Globus pallidus (tissue), 1 donor: Measurements from ENCODE around the gene AATK.
A peak's percentile ranks its signal among the peaks of the same experiment; 100 is the strongest.

Experiments used
- DNase-seq: peaks from one replicate; pipeline ENCODE4 v3.0.0-alpha.2; 2015; ENCODE audit warnings: low spot score

The AATK gene

GRCh38 chr17:81127133-81127455, 38.9 kb downstream of the AATK start:
- DNase-seq, result no peak

- DNase-seq, result peak; percentile 81
Observed at GRCh38 chr17:81126281-81127132, 39.5 kb downstream of the AATK start.

- DNase-seq, result no peak
Observed at GRCh38 chr17:81125573-81126081, 40.4 kb downstream of the AATK start.

DNA sequence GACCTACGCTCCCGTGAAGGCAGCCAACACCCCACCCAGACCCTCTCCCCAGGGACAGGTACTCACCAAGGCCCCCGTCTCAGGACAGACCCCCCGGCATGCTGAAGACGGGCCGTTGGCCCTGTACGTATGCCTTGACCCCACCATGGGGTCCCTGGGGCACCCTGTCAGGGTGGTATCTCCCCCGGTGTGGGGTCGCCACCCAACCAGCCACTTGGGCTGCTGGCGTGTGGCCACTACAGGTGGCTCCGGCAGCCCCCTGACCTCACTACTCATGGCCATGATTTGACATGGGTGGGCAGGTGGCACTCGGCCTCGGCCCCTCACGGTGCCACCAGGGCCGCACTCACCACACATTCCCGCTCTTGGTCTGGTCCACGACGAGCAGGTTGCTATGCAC, 41.6 kb downstream of the AATK start:
- DNase-seq, result no peak

DNA sequence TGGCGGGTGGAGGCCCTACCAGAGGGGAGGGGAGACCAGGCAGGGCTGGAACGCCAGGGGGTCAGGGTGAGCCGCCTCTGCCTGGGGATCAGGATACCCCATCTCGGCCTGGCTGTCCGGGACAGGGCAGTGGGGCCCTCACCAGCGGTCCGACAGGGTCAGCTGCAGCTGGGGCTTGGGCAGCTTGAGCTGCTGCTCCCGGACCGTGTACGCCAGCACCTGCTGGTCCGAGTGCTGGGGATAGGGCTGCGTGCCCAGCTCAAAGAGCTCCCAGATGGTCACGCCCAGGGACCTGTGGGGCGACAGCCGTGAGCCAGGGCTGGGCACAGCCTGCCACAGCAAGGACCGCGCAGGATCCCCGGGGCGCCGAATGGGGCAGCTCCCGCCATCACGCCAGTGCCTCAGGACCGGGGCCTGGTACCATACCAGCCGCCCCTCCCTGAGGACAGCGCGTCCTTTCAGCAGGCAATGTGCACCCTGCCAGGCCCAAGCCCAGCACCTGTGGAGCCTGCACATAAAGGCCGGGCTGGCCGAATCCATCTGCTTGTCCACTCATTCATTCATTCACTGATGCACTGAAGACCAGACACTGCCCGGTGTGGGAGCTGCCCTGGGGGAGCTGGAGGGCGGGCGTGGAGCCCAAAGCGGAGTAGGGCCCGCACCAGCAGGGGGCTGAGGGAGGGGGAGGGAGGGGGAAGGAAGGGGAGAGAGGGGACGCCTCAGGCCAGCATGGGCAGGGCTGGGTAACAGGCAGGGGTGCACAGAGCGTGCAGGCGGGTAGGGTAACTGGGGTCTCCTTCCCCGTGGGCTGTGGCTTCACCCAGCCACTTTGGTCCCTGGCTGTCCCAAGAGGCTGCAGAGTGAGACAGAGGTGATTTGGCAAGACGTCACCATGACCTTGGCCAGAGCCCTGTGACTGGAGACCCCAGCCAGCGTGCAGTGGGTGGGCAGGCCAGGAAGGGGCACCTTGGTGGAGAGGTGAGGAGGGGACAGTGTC, 42.7 kb downstream of the AATK start:
- DNase-seq, result no peak

- DNase-seq, result no peak
Observed at GRCh38 chr17:81121841-81122733, 43.9 kb downstream of the AATK start.

GRCh38 chr17:81120695-81121621, 45.1 kb downstream of the AATK start:
- no peak for DNase-seq

GRCh38 chr17:81120149-81120484, 45.9 kb downstream of the AATK start:
- DNase-seq, result no peak

DNA sequence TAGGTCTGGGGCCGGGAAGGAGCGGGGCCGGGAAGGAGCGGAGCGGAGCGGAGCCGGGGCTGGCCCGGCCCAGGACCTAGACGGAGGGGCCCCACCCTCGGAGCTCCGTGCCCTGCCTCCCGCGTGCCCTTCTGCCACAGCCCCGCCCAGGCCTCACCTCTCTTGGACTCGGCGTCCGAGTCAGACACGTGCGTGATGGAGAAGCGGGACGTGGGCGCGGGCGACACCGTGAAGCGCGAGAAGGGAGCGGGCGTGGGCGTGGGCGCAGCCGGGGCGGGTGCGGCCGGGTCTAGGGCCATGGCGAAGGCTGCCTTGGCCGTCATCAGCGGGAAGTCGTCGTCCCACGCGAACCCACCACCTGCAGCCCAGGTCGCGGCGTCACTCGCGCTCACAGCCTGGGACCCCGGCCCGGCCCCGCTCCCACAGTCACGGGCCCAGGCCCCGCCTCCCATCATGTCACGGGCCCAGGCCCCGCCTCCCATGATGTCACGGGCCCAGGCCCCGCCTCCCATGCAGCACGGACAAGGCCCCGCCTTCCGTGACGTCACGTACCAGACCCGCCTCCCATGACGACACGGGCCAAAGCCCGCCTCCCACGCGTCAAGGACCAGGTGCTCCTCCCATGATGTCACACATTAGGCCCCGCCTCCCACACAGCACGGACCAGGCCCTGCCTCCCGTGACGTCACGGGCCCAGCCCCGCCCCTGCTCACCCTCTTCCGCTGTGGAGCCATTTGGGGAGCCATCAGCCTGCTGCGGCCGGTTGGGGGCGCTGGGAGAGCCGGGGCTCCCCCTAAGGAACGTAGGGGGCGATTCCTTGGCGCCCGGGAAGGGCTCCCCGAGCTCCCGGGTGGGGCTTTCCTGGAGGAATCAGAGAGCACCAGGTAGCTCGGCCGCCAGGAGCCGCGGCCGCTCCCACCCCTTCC, 46.5 kb downstream of the AATK start:
- peak; percentile 91 for DNase-seq

DNA sequence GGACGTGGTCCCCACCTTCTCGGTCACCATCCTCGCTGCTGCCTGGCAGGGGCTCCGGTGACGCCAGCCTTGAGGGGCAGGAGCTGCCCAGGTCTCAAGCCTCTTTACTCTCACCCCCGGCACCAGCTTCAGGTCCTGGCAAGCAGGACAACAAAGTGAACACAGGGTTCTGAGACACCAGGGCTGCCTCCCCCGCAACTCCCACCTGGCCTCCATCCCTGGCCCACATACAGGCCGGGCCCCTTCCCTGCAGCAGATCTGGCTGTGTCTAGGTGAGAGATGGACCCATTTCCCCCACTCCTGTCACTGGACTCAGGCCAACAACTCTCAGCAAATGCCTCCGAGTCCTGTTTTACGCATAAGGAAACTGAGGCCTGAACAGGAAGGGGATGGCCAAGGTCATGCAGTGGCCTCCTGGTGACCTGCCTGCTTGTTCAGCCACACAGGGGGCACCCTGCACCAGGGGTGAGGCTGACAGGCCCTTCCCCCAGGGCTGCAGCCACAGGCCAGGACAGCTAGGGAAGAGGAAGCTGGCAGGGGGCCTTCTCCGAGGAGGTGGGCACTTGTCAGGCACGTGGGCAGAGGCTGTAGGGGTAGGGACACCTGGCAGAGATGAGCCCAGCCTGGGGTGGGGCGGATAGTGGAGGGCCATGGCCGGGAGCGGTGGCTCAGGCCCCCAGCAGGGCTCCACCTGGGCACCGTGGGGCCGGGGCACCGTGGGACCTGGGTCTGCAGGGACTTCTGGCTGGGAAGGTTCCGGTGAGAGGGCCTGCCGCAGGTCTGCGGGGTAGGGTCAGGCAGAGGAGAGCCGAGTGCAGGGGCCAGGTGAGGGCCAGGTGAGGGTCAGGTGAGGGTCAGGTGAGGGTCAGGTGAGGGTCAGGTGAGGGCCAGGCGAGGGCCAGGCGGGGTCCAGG, 47.5 kb downstream of the AATK start:
- DNase-seq, result no peak

DNA sequence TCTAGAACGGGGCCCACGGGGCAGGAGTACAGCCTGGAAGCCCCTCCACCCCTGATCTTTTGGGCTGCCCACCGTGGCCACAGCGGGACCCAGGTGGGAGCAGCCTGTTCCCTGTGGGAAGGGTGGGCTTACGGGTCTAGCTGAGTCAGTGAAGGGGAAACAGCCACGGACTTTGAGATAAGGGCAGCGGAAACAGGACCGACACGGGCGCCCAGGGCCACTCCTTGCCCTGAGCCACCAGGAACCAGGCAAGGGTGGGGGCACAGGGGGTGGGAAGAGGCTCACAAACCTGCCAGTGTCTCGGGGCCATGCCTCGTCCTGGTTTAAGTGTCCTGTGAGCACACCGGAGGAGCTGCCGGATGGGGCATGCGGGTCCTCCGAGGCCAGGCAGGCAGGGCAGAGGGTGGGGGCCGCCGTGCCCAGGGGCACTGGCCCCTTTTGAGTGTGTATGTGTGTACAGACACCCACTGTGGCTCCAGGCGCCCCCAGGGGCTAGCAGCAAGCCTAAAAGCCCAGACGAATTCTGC, 48.3 kb downstream of the AATK start:
- no peak for DNase-seq

DNA sequence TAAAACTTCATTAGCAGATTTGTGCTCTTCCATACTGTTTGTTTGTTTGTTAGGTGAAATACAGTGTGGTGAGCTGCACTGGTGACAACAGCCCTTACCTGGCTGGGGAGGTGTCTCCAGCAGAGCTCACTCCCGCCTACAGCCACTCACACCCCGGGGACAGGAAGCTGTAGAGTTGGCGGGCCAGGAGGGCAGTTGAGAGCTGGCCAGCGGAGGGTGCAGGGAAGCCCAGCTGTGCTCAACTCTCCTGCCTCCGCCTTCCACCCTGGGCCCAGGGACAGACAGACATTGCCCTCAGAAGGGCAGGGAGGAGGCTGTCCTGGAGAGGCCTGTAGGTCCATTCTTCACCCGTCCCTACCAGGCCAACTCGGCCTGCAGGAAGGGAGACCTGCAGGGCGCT, 49.3 kb downstream of the AATK start:
- DNase-seq, result no peak

DNA sequence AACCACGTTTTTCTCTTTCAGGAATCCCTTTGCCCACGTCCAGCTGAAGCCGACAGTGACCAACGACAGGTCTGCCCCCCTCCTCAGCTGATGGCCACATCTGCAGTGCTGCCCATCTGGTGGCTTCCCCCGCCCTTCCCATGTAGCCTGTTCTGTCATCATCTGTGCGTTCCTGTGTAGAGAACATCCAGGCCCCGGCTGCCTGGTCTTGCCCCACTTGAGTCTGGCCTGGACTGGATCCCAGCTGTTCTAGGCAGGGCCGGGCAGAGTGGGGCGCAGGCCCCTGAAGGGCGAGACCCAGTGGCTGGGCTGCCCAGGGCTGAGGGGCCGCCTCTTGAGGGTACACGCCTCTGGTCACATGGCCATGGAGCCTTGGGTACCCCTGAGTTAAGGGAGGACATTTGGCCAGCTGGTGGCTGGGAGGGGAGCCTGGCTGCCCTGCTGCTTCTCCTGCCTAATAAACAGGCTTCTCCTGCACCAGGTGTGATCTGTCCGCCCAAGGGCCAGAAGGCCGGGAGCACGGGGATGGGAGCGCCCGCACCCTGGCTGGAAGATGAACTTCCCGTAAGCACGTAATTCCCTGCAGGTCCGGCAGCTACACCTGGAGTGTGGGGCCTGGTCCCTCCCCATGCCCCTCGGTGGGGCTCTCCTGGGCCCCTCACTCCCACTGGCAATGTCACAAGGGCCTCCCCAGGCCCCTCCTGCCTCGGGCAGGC, 50.1 kb downstream of the AATK start:
- no peak for DNase-seq

GRCh38 chr17:81115219-81115618, 50.8 kb downstream of the AATK start:
- DNase-seq, result no peak

GRCh38 chr17:81114351-81115093, 51.5 kb downstream of the AATK start:
- DNase-seq, result no peak

DNA sequence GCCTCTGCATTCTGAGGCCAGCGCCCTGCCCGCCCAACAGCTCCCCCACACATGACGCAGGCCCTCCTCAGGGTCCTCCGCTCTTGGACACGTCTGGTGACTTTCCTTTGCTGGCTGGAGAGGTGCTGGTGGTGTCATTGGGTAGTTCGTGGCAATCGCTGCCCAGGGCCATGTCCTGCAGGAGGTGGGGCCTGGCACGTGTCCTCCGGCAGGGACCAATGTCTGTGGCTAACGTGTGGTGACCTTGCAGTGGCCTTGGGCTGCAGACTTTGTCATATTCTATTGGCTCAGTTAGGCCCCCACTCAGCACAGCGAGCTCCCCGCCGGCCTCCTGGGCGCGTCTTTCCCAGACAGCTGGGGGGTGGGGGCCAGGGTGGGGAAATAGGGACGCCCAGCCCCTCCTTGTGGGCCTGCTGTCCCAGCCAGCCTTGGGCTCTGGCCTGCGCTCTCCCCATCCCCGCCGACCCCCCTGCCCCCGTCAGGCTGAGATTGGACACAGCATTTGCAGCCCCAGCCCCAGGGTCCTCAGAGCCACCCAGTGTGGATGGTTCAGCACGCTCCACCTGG, 52.8 kb downstream of the AATK start:
- DNase-seq, result no peak

GRCh38 chr17:81112450-81112849, 53.6 kb downstream of the AATK start:
- DNase-seq, result no peak
